ENCODE measurements around the gene PSIP1.

PSIP1 gene

GRCh38 chr9:15438891-15439290 lies 71.9 kb downstream of the PSIP1 start:
- Histone ChIP-seq H3K4me1 (ENCODE audit: control insufficient read depth, insufficient read depth, low read length) (no peaks in the 10 kb centered on the region), H3K9me3 (ENCODE audit: control insufficient read depth, insufficient read depth, low read depth, low read length) (no peaks in the 10 kb centered on the region), H3K36me3 (ENCODE audit: control insufficient read depth in 2 of 2, insufficient read depth in 1 of 2, low read length in 2 of 2) (peaks cover 42 to 52% of the 10 kb centered on the region in 2 experiments), H3K27ac (ENCODE audit: extremely low read depth, low read depth, low read length) (no peak overlapping the region), H3K4me3 (ENCODE audit: low read depth, low read length) (no peak overlapping the region)
- POLR2A ChIA-PET, result no interaction called here
- TF ChIP-seq ZNF138 (tag by site-specific recombination; IDR thresholded peaks at IDR 0.05; ENCODE audit: borderline replicate concordance), result no peak
- no peak for TF ChIP-seq RBAK (tag by site-specific recombination; IDR thresholded peaks at IDR 0.05)
- no peak for TF ChIP-seq HOXC10 (CRISPR knock-in tag; IDR thresholded peaks at IDR 0.05)
- TF ChIP-seq ZXDB (tag by site-specific recombination; IDR thresholded peaks at IDR 0.05), result no peak
- no peak for TF ChIP-seq ZNF792 (tag by site-specific recombination; IDR thresholded peaks at IDR 0.05)
- no peak for TF ChIP-seq ZNF426 (tag by site-specific recombination; IDR thresholded peaks at IDR 0.05)
- no peak for TF ChIP-seq ZNF341 (tag by site-specific recombination; IDR thresholded peaks at IDR 0.05; ENCODE audit: low read depth)
- TF ChIP-seq YY1 (tag by site-specific recombination; IDR thresholded peaks at IDR 0.05), result no peak
- no peak for TF ChIP-seq ZBTB48 (tag by site-specific recombination; IDR thresholded peaks at IDR 0.05)
- TF ChIP-seq ZNF398 (tag by site-specific recombination; IDR thresholded peaks at IDR 0.05), result no peak
- no peak for TF ChIP-seq ZNF302 (tag by site-specific recombination; IDR thresholded peaks at IDR 0.05; ENCODE audit: low read depth)
- no peak for TF ChIP-seq ZNF280D (tag by site-specific recombination; IDR thresholded peaks at IDR 0.05)
- no peak for TF ChIP-seq ZNF600 (tag by site-specific recombination; IDR thresholded peaks at IDR 0.05)
- TF ChIP-seq KLF10 (tag by site-specific recombination; IDR thresholded peaks at IDR 0.05), result no peak
- TF ChIP-seq ZNF366 (tag by site-specific recombination; conservative IDR thresholded peaks at IDR 0.05), result no peak
- TF ChIP-seq ZNF560 (tag by site-specific recombination; IDR thresholded peaks at IDR 0.05; ENCODE audit: borderline replicate concordance), result no peak
- TF ChIP-seq ZNF239 (tag by site-specific recombination; IDR thresholded peaks at IDR 0.05), result no peak
- TF ChIP-seq ZBTB20 (tag by site-specific recombination; IDR thresholded peaks at IDR 0.05), result no peak
- no peak for TF ChIP-seq ZNF777 (tag by site-specific recombination; IDR thresholded peaks at IDR 0.05; ENCODE audit: borderline replicate concordance)
- CTCF ChIA-PET, result interaction anchor here (0.8 kb wide), 1 partner anchor 207 kb away, joined by 3 read pairs; no protein-coding TSS in a partner anchor

GRCh38 chr9:15433661-15434060 lies 77.1 kb downstream of the PSIP1 start:
- ChIA-PET POLR2A (interaction anchor here (1.6 kb wide), 1 partner anchor 119 kb away, joined by 3 read pairs; the partner anchor contains the start of gene CCDC171), CTCF (interaction anchor here (0.6 kb wide), 2 partner anchors 51 to 113 kb away, joined by 3 read pairs; no protein-coding TSS in a partner anchor)
- peaks cover 6% of the 10 kb centered on the region; the same call in 1 of the 2 replicates for H3K4me1 ChIP-seq (ENCODE audit: control insufficient read depth, insufficient read depth, low read length)
- no peak overlapping the region for H3K4me3 ChIP-seq (ENCODE audit: low read depth, low read length)
- peaks cover 30 to 41% of the 10 kb centered on the region in 2 experiments for H3K36me3 ChIP-seq (ENCODE audit: control insufficient read depth in 2 of 2, insufficient read depth in 1 of 2, low read length in 2 of 2)
- H3K27ac ChIP-seq (ENCODE audit: extremely low read depth, low read depth, low read length), result no peak overlapping the region
- no peaks in the 10 kb centered on the region for H3K9me3 ChIP-seq (ENCODE audit: control insufficient read depth, insufficient read depth, low read depth, low read length)
- TF ChIP-seq ZNF16 (tag by site-specific recombination; IDR thresholded peaks at IDR 0.05; ENCODE audit: low read depth) (no peak), GLI4 (tag by site-specific recombination; IDR thresholded peaks at IDR 0.05) (no peak), ZNF518A (tag by site-specific recombination; conservative IDR thresholded peaks at IDR 0.05; ENCODE audit: low read depth) (no peak), GLIS1 (tag by site-specific recombination; IDR thresholded peaks at IDR 0.05) (no peak), YY1 (tag by site-specific recombination; IDR thresholded peaks at IDR 0.05) (no peak), ELK4 (IDR thresholded peaks at IDR 0.05; ENCODE audit: borderline replicate concordance, low read depth, low read length) (no peak), ZNF37A (tag by site-specific recombination; IDR thresholded peaks at IDR 0.05) (no peak), ZNF555 (tag by site-specific recombination; conservative IDR thresholded peaks at IDR 0.05) (no peak)
